ENCODE data around the gene GSTO1.
A peak's percentile ranks its signal among the peaks of the same experiment; 100 is the strongest.

Gene GSTO1

GRCh38 chr10:104252368-104252767, 2.3 kb upstream of the GSTO1 start:
- no peak for DNase-seq

- no peak for DNase-seq
Observed at GRCh38 chr10:104253106-104253505, 1.6 kb upstream of the GSTO1 start.

GRCh38 chr10:104253606-104254410, 884 bp upstream of the GSTO1 start:
- DNase-seq, result no peak

GRCh38 chr10:104255311-104255981, 754 bp downstream of the GSTO1 start:
- DNase-seq, result no peak

GRCh38 chr10:104256335-104256961, 1.8 kb downstream of the GSTO1 start:
- no peak for DNase-seq

DNA sequence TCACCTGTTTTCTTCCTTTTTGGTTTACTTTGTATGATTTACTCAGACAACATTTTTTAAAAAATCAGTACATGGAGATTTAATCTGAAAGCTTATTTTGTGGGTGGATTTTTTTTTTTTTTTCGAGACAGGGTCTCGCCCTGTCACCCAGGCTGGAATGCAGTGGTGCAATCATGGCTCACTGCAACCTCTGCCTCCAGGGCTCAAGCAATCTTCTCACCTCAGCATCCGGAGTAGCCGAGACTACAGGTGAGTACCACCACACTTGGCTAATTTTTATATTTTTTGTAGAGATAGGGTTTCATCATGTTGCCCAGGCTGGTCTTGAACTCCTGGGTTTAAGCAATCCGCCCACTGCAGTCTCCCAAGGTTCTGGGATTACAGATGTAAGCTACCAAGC, 2.5 kb downstream of the GSTO1 start:
- no peak for DNase-seq

- no peak for DNase-seq
Observed at GRCh38 chr10:104258209-104258608, 3.5 kb downstream of the GSTO1 start.

GRCh38 chr10:104259456-104259855, 4.8 kb downstream of the GSTO1 start:
- no peak for DNase-seq

GRCh38 chr10:104259999-104260774, 5.5 kb downstream of the GSTO1 start:
- no peak for DNase-seq

- DNase-seq, result no peak
Observed at GRCh38 chr10:104260775-104261115, 6.1 kb downstream of the GSTO1 start.

DNA sequence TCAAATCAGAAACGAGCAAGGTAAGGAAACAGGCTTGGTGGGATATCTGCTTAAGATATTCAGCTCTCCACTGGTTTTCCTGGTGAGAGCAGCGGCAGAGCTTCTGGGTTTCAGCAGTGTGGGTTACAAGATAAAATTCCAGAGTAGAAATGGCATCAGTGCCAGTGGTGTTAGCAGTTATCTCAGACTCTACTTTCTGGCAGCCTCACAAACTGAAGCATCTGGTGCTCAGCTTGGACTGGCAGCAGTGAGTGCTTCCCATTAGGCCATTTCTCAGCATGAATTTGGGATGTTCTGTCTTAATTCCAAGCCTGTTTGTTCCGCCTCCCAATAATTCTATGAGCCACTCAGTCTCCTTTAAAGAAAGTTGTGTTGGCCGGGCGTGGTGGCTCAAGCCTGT, 7.4 kb downstream of the GSTO1 start:
- DNase-seq, result no peak

DNA sequence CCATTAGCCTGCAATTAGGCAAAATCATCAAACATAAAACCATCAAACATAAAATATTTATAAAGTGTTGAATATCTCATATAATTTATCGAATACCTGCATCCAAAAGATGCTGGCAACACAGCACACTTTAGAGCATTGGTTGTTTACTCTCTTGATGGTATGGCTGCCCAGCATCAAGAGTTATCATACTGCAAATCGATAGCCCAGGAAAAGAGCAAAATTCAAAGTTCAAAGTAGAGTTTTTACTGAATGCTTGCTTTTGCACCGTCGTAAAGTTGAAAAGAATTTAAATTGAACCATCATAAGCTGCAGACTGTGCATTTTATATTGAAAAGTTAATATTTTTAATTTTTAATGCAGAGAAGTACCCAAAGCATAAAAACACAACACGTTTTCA, 10.1 kb downstream of the GSTO1 start:
- DNase-seq, result no peak

GRCh38 chr10:104267721-104268404, 13.2 kb downstream of the GSTO1 start:
- DNase-seq, result no peak

DNA sequence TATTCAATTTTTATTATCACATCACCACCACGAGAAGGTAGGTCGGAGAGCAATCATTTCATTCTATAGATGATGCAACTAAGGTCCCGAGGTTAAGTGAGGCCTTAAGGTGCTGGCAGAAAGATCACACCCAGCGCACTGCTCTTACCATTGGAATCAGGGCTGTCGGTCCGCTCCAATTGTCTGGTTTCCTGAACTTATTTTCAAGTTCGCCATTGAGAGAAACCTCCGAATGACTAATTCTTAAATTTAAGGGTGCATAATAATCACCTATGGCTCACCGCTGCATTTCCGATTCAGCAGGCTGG, 13.7 kb downstream of the GSTO1 start:
- DNase-seq, result no peak

- peak; percentile 81 for DNase-seq
Observed at GRCh38 chr10:104268713-104269645, 14.3 kb downstream of the GSTO1 start, which contains the start of gene GSTO2. Gene GSTO2 (plus strand): TSS chr10:104269184. CDS start chr10:104274916, 5,732 bp downstream.

DNA sequence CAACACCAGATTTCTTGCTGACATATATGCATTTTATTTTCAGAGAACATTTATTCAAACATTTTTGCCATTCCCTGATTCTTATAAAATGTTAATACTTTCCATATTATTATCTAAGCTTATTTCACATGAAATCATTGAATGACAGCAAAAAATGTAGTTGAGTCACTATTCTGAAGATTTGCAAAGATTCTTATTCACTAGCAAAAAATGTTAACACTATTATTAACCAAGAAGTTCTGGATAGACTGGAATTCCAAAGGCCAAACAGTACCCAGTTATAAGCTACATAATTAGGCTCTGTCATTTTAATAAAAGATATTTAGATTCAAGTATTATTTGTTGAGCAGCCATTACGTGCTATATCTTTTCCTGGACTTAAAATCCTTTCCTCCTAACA, 18.6 kb downstream of the GSTO1 start:
- no peak for DNase-seq

DNA sequence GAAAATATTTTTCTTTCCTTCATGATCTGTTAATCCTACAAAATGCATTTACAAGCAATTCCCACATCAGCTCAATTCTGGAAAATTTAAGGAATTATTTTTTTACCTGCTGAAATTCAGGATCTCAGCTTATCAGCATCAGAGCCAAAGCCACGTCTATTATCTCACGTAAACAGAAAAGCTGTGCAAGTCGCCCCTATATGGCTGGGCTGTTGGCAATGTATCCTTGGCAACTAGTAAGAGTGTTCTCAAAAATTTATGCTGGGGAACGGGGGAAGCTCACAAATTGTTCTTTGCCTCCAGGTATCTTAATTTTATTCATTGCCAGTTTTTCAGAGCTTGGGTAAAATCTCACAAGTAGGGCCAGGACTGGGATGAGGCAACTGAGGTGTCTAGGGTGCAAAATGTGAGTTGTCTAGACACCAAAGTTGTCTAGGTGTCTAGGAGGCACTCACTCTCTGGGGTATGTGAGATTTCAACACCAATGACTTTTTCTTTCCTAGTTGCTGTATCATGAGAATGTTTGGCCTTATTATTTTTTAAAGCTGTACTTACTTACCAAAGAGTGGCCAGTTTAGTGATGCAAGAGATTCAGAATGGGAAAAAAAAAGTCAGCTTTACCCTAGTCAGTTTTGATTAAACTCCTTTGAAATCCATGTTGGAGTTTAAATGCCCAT, 19.3 kb downstream of the GSTO1 start:
- no peak for DNase-seq

DNA sequence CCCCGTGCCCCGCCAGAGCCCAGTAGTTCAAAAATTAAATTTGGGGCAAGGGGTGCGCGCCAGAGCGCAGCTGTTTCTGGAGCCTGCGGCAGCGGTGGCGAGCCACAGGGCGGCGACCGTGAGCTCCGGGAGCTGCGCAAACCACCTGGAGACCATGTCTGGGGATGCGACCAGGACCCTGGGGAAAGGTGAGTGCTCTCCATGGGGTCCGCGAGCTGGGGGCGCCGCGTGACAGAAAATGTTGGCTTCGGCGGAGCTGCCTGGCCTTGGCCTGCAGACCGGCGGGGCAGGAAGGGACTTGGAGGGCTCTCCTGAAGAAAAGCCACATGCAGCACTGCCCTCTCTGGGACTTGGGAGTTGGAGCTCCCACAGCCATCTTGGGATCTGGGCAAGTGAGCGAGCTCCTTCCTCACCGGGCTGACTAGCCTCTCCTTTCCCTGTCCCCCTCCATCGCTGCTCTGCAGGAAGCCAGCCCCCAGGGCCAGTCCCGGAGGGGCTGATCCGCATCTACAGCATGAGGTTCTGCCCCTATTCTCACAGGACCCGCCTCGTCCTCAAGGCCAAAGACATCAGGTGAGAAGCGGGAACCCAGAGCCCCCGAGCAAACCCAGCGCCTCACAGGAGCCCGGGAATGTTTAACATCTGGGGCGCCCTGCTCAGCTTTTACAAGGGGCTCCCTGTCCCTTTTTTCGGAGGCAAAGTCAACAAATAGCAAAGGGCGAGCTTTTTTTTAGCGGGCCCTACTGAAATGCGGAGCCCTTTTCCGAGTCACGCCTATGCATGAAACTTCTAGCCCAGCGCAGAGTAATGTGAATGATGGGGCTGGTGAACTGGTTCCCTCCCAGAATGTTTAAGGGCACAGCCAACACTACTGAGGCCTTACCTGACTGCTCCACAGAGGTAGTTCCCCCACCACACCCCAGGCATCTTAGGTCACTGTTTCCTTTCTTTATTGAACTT, 20.4 kb downstream of the GSTO1 start:
- no peak for DNase-seq

DNA sequence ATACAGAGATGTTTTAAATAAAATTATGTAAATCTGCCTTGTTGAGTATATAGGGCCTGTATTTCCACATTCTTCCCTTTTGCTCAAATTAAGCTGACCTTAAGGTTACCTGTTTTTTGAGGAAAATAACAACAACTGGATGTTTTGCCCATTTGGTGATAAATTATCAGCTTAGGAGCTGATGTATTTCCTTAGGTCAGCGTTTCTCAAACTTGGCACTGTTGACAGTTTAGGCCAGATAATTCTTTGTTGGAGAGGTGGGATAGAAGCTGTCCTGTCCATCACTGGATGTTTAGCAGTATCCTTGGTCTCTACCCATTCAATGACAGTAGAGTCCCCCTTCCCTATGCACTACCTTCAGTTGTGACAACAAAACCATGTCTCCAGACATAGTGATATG, 21.5 kb downstream of the GSTO1 start:
- DNase-seq, result no peak

DNA sequence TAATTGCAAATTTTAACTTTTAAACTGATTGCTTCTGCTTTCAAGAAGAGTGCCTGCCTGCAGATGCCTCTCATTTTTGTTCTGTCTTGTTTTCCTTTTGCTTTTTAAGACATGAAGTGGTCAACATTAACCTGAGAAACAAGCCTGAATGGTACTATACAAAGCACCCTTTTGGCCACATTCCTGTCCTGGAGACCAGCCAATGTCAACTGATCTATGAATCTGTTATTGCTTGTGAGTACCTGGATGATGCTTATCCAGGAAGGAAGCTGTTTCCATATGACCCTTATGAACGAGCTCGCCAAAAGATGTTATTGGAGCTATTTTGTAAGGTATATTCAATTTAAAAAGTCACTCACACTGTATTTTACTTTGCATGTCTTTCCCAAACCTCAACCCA, 23.1 kb downstream of the GSTO1 start:
- peak; percentile 38 for DNase-seq

Measured in DMS79 (cell line).